ENCODE results near the gene DIABLO. TPM values are rescaled to one million over a fixed set of nuclear protein-coding genes. Genes with fewer than 3 reads are reported as not detected.
A peak's percentile ranks its signal among the peaks of the same experiment; 100 is the strongest.

DIABLO gene
- total and polyA plus RNA-seq, 9 of the 15 experiments (the other 6 are each of a cell fraction or from before 2014, with no cell fraction given) = 37.3 to 101 (median 80.1) TPM

DNA sequence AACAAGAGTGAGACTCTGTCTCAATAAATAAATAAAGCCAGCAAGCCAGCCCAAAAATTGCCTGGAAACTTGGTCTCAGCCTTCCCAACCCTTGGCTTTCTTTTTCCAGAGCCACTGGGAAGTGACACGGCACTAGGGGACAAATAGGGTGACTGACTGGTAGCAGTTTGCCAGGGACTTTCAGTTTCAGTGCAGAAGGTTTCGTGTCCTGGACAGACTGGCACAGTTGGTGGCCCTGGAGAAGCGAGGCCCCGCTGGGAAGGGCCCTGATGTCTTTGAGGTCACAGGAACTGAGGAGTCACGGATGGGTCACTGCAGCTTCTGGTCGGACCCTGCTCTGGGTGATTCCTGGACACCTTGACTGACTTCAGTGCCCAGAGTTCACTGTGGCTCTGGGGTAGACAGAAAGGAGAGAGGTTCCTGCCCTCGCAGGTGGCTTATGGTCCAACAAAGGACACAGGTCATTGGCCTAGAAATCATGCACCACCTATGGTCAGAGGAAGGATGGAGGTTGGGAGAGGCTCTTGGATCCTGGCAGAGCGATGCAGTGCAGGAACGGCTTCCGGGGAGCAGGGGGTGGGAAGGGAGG lies 40.3 kb downstream of the DIABLO start:
- WGBS (ENCODE audit: insufficient coverage, low coverage, missing lambda C conversion rate) = 51% methylated on average over 10 of the region's 10 CpGs
- Histone ChIP-seq H3K4me1 (replicated peaks in 1 of 2; ENCODE audit: control insufficient read depth in 2 of 2, insufficient read depth in 2 of 2, low read length in 2 of 2) (peaks cover 0 to 14% of the 10 kb centered on the region in 2 experiments; a peak in 2 of 5 replicates), H3K27me3 (ENCODE audit: control insufficient read depth in 2 of 2, insufficient read depth in 2 of 2, low read length in 2 of 2) (no peaks in the 10 kb centered on the region), H3K79me2 (ENCODE audit: control insufficient read depth, insufficient read depth, low read length) (no peaks in the 10 kb centered on the region), H2AFZ (ENCODE audit: low read depth, low read length) (no peak overlapping the region), H3K4me3 (no peak overlapping the region), H3K27ac (ENCODE audit: extremely low read depth, low read depth, low read length) (no peak overlapping the region), H3K9ac (ENCODE audit: insufficient read depth in 1 of 2, low read depth in 2 of 2, low read length in 2 of 2) (peak overlapping the region in 1 of 2 experiments; percentile 32; a peak in 1 of 4 replicates), H3K36me3 (ENCODE audit: control insufficient read depth, insufficient read depth, low read length) (no peaks in the 10 kb centered on the region), H4K20me1 (replicated peaks; ENCODE audit: control insufficient read depth, insufficient read depth, low read length) (no peaks in the 10 kb centered on the region), H3K9me1 (ENCODE audit: control insufficient read depth, insufficient read depth, low read length) (no peaks in the 10 kb centered on the region), H3K4me2 (ENCODE audit: insufficient read depth, low read length) (no peak overlapping the region), H3K9me3 (replicated peaks; ENCODE audit: control insufficient read depth, insufficient read depth, low read depth, low read length) (no peaks in the 10 kb centered on the region)
- CTCF ChIA-PET (ENCODE audit: low intra/inter-chr PET ratio) = no interaction called here
- intact Hi-C loops (cut with micrococcal nuclease) (no loop called here), in situ Hi-C loops (cut with MboI) (no loop called here)
- no TSS peak for BruUV-seq (replicated peaks)
- TF ChIP-seq, protein P1, sequence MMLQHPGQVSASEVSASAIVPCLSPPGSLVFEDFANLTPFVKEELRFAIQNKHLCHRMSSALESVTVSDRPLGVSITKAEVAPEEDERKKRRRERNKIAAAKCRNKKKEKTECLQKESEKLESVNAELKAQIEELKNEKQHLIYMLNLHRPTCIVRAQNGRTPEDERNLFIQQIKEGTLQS (IDR thresholded peaks at IDR 0.05) = no peak
- TF ChIP-seq, protein P1 (CRISPR knock-in tag; conservative IDR thresholded peaks at IDR 0.05) = no peak
- TF ChIP-seq, protein P2, sequence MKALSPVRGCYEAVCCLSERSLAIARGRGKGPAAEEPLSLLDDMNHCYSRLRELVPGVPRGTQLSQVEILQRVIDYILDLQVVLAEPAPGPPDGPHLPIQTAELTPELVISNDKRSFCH (CRISPR knock-in tag; IDR thresholded peaks at IDR 0.05) = no peak
- TF ChIP-seq, protein P2 (tag; IDR thresholded peaks at IDR 0.05) = no peak
- TF ChIP-seq MAFK (IDR thresholded peaks at IDR 0.05; ENCODE audit: low read length) = no peak
- TF ChIP-seq RBBP5 (IDR thresholded peaks at IDR 0.05; ENCODE audit: borderline replicate concordance, insufficient read depth, low read length, poor library complexity, severe bottlenecking) = no peak
- no peak for TF ChIP-seq LCOR (CRISPR knock-in tag; IDR thresholded peaks at IDR 0.05)
- no peak for TF ChIP-seq ZBTB17 (CRISPR knock-in tag; IDR thresholded peaks at IDR 0.05)
- TF ChIP-seq ZNF41 (CRISPR knock-in tag; conservative IDR thresholded peaks at IDR 0.05) = no peak
- no peak for TF ChIP-seq GTF2E2 (tag; IDR thresholded peaks at IDR 0.05)
- no peak for TF ChIP-seq ZNF184 (CRISPR knock-in tag; IDR thresholded peaks at IDR 0.05)
- no peak for TF ChIP-seq RBM34 (IDR thresholded peaks at IDR 0.05; ENCODE audit: borderline replicate concordance, insufficient read depth, low read length)
- no peak for TF ChIP-seq NFE2 (IDR thresholded peaks at IDR 0.05; ENCODE audit: low read depth)
- no peak for TF ChIP-seq U2AF2 (optimal IDR thresholded peaks at IDR 0.05; ENCODE audit: low read depth, low read length)
- no peak for TF ChIP-seq PML (IDR thresholded peaks at IDR 0.05; ENCODE audit: low read length)
- TF ChIP-seq, protein P3, sequence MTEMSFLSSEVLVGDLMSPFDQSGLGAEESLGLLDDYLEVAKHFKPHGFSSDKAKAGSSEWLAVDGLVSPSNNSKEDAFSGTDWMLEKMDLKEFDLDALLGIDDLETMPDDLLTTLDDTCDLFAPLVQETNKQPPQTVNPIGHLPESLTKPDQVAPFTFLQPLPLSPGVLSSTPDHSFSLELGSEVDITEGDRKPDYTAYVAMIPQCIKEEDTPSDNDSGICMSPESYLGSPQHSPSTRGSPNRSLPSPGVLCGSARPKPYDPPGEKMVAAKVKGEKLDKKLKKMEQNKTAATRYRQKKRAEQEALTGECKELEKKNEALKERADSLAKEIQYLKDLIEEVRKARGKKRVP (CRISPR knock-in tag; IDR thresholded peaks at IDR 0.05) = no peak
- no peak for TF ChIP-seq ZNF12 (CRISPR knock-in tag; IDR thresholded peaks at IDR 0.05)
- no peak for TF ChIP-seq MTA3 (IDR thresholded peaks at IDR 0.05; ENCODE audit: borderline replicate concordance)
- no peak for TF ChIP-seq ZNF695 (CRISPR knock-in tag; IDR thresholded peaks at IDR 0.05)
- POLR2A ChIA-PET = no interaction called here
- no peak for FAIRE-seq
- ATAC-seq = no peak
- peak in 1 of 4 experiments; percentile 2 for DNase-seq (ENCODE audit: extremely low read depth in 1 of 4, low spot score in 3 of 4)
